SK-N-SH (cell line): Measurements from ENCODE around the gene ZNF277. TPM values are rescaled to one million over a fixed set of nuclear protein-coding genes. Genes with fewer than 3 reads are reported as not detected.

ENCODE experiments used
- CTCF ChIA-PET: fragments of 300-600, 350-600 bp; formaldehyde crosslinking; extraction: SDS; loops from one replicate; lab custom pipeline; 2021; lab: Yijun Ruan, JAX
- POLR2A ChIA-PET: fragments of 350-600 bp; sonication (Branson Sonifier 250); formaldehyde crosslinking; extraction: SDS; loops from one replicate; lab custom pipeline; 2020; ENCODE audit warnings: antibody characterized with exemption, inconsistent platforms; lab: Yijun Ruan, JAX
- DNase-seq: peaks from one replicate; pipeline ENCODE4 v3.0.0; 2012
- H2AFZ ChIP-seq: fragments of 200-600 bp; sonication (generic); 2 replicates; pipeline ENCODE4 v1.8.1; 2016; ENCODE audit warnings: antibody characterized with exemption, mild to moderate bottlenecking, low read depth
- H3F3A ChIP-seq: fragments of 200-600 bp; sonication (generic); replicated peaks from 2 replicates; pipeline ENCODE3; 2016; ENCODE audit warnings: antibody characterized with exemption, mild to moderate bottlenecking; ENCODE audit not compliant: insufficient read depth
- H3K27ac ChIP-seq, 2 experiments: fragments of 200-500 bp in 1 of 2; fragments of 200-600 bp in 1 of 2; sonication (Bioruptor generic) in 1 of 2; sonication (generic), shearing (Covaris generic) in 1 of 2; 2 replicates each; pipeline versions ENCODE4 v1.5.1 to v1.6.1; 2014 to 2016; ENCODE audit warnings: low read depth in 2 of 2, inconsistent platforms in 1 of 2, low read length in 1 of 2, mild to moderate bottlenecking in 1 of 2, mixed read lengths in 1 of 2
- H3K27me3 ChIP-seq: fragments of 200-600 bp; sonication (generic), shearing (Covaris generic); 2 replicates; pipeline ENCODE4 v1.6.1; 2016; ENCODE audit warnings: mixed run types; ENCODE audit not compliant: insufficient read depth
- H3K36me3 ChIP-seq, 2 experiments: fragments of 200-500 bp in 1 of 2; fragments of 200-600 bp in 1 of 2; sonication (Bioruptor generic) in 1 of 2; sonication (generic) in 1 of 2; replicated peaks in 1 of 2; 2 replicates each; pipeline versions ENCODE3 to v1.5.1; 2014 to 2016; ENCODE audit warnings: low read length in 1 of 2, mild to moderate bottlenecking in 1 of 2; ENCODE audit not compliant: insufficient read depth in 2 of 2, control insufficient read depth in 1 of 2
- H3K4me1 ChIP-seq, 2 experiments: fragments of 200-500 bp in 1 of 2; fragments of 200-600 bp in 1 of 2; sonication (Bioruptor generic) in 1 of 2; sonication (generic), shearing (Covaris generic) in 1 of 2; 2 replicates each; pipeline versions ENCODE4 v1.5.1 to v1.6.1; 2014 to 2016; ENCODE audit warnings: low read depth in 1 of 2, low read length in 1 of 2, mixed run types in 1 of 2; ENCODE audit not compliant: insufficient read depth in 2 of 2, control insufficient read depth in 1 of 2
- H3K4me2 ChIP-seq: fragments of 200-600 bp; sonication (generic), shearing (Covaris generic); 2 replicates; pipeline ENCODE4 v1.6.1; 2017; ENCODE audit warnings: mixed run types
- H3K4me3 ChIP-seq, 2 experiments: fragments of 200-500 bp in 1 of 2; fragments of 200-600 bp in 1 of 2; sonication (Bioruptor generic) in 1 of 2; sonication (generic), shearing (Covaris generic) in 1 of 2; 2 replicates each; pipeline versions ENCODE4 v1.5.1 to v1.8.1; 2014 to 2016; ENCODE audit warnings: low read depth in 2 of 2, inconsistent platforms in 1 of 2, low read length in 1 of 2, mild to moderate bottlenecking in 1 of 2, mixed read lengths in 1 of 2, moderate library complexity in 1 of 2
- H3K79me2 ChIP-seq: fragments of 200-600 bp; sonication (generic); 2 replicates; pipeline ENCODE4 v1.8.1; 2017; ENCODE audit warnings: mild to moderate bottlenecking; ENCODE audit not compliant: insufficient read depth
- H3K9ac ChIP-seq: fragments of 200-600 bp; sonication (generic); 2 replicates; pipeline ENCODE4 v1.6.1; 2017; ENCODE audit warnings: mixed run types
- H3K9me2 ChIP-seq: fragments of 200-600 bp; sonication (generic); 2 replicates; pipeline ENCODE4 v1.6.1; 2017; ENCODE audit warnings: mixed run types
- H3K9me3 ChIP-seq: fragments of 200-600 bp; sonication (generic); 2 replicates; pipeline ENCODE4 v1.6.1; 2017; ENCODE audit warnings: mixed run types, mild to moderate bottlenecking, moderate library complexity
- H4K20me1 ChIP-seq: fragments of 200-600 bp; sonication (generic); 2 replicates; pipeline ENCODE4 v1.6.1; 2017; ENCODE audit warnings: mild to moderate bottlenecking, mixed run types; ENCODE audit not compliant: insufficient read depth
- CHD2 ChIP-seq: fragments of 150-350 bp; IDR thresholded peaks from 2 replicates; pipeline ENCODE4 v1.6.1; 2018; ENCODE audit warnings: low read length; ENCODE audit not compliant: partially characterized antibody
- EP300 ChIP-seq, 2 experiments: IDR thresholded peaks; 2 replicates each; pipeline versions ENCODE4 v1.4.0 to v1.6.1; 2012; ENCODE audit warnings: borderline replicate concordance in 1 of 2, low read depth in 1 of 2, low read length in 1 of 2
- FOSL2 ChIP-seq: IDR thresholded peaks from 2 replicates; pipeline ENCODE4 v1.4.0; 2012; ENCODE audit warnings: low read depth, mild to moderate bottlenecking, moderate library complexity, borderline replicate concordance
- FOXJ3 ChIP-seq: sonication (generic); formaldehyde crosslinking; IDR thresholded peaks from 2 replicates; pipeline ENCODE4 v1.5.1; 2020; ENCODE audit warnings: mild to moderate bottlenecking, missing genetic modification reagents
- GATA2 ChIP-seq: sonication (generic); formaldehyde crosslinking; IDR thresholded peaks from 2 replicates; pipeline ENCODE4 v1.5.0; 2020; ENCODE audit warnings: mild to moderate bottlenecking, missing genetic modification reagents
- JUND ChIP-seq: IDR thresholded peaks from 2 replicates; pipeline ENCODE4 v1.4.0; 2012
- MEF2A ChIP-seq: IDR thresholded peaks from 2 replicates; pipeline ENCODE4 v1.4.0; 2012; ENCODE audit warnings: low read depth, borderline replicate concordance
- NRF1 ChIP-seq: IDR thresholded peaks from 2 replicates; pipeline ENCODE4 v1.6.1; 2012; ENCODE audit warnings: low read depth, mild to moderate bottlenecking, low read length
- POLR2AphosphoS5 ChIP-seq: IDR thresholded peaks from 2 replicates; pipeline ENCODE4 v1.6.1; 2012; ENCODE audit warnings: low read depth, low read length
- RAD21 ChIP-seq: IDR thresholded peaks from 2 replicates; pipeline ENCODE4 v1.6.1; 2012; ENCODE audit warnings: mild to moderate bottlenecking, low read length
- RCOR1 ChIP-seq: fragments of 150-350 bp; IDR thresholded peaks from 2 replicates; pipeline ENCODE4 v1.6.1; 2017; ENCODE audit warnings: antibody characterized with exemption, low read length
- RFX5 ChIP-seq: IDR thresholded peaks from 2 replicates; pipeline ENCODE4 v1.6.1; 2012; ENCODE audit warnings: mild to moderate bottlenecking, improper control_type of control experiment, low read length
- SIN3A ChIP-seq: IDR thresholded peaks from 2 replicates; pipeline ENCODE4 v1.6.1; 2012; ENCODE audit warnings: low read depth, mild to moderate bottlenecking, low read length, moderate library complexity, borderline replicate concordance
- SMC3 ChIP-seq: IDR thresholded peaks from 2 replicates; pipeline ENCODE4 v1.6.1; 2012; ENCODE audit warnings: low read depth, low read length, improper control_type of control experiment
- USF1 ChIP-seq: IDR thresholded peaks from 2 replicates; pipeline ENCODE4 v1.4.0; 2012; ENCODE audit warnings: low read depth, borderline replicate concordance
- WGBS: methylation state at CpG from one replicate; pipeline ENCODE4 v1.1.6; 2017; ENCODE audit warnings: low lambda C conversion rate; 5-methylcytosine and 5-hydroxymethylcytosine counted together
- polyA plus RNA-seq, 3 experiments: library from polyadenylated mRNA; depleted of rRNA; stranded (reverse); fragments of >200 nt; gene quantifications; 2 replicates each; pipeline ENCODE4 v1.2.3, GENCODE V29; 2012
- TF ChIP-seq, protein P1 (sequence below): IDR thresholded peaks from 2 replicates; pipeline ENCODE4 v1.6.1; 2012; ENCODE audit warnings: mild to moderate bottlenecking, low read depth, low read length, moderate library complexity
- TF ChIP-seq, protein P2 (sequence below): IDR thresholded peaks from 2 replicates; pipeline ENCODE4 v1.4.0; 2012; ENCODE audit warnings: low read depth, borderline replicate concordance
- TF ChIP-seq, protein P3 (sequence below): fragments of 150-350 bp; IDR thresholded peaks from 2 replicates; pipeline ENCODE4 v1.6.1; 2017; ENCODE audit warnings: antibody characterized with exemption, low read length, low read depth, borderline replicate concordance

ZNF277 gene
- polyA plus RNA-seq, 1 of the 3 experiments (the other 2 are of a cell fraction), result 11.5 TPM

DNA sequence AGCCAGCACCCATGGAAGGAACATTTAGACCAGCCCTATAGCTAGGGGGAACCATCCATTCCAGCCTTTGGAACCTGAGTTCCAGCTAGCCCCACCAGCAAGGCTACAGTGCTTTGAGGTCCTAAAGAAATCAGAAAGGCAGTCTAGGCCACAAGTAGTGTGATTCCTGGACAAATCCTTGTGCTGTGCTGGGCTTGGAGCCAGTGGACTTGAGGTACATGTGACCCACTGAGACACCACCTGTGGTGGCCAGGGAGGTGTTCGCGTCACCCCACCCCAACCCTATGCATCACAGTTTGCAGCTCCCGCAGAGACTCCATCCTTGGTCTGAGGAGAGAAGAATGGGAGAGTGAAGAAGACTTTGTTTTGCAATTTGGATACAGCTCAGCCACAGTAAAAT lies 31.8 kb downstream of the ZNF277 start:
- POLR2A ChIA-PET, result no interaction called here
- H3K4me1 ChIP-seq, result no peaks in the 10 kb centered on the region
- H3K27ac ChIP-seq, result no peak overlapping the region
- no peaks in the 10 kb centered on the region for H3F3A ChIP-seq
- H3K9me3 ChIP-seq, result no peaks in the 10 kb centered on the region
- H3K79me2 ChIP-seq, result peaks cover 9% of the 10 kb centered on the region
- CTCF ChIA-PET, result no interaction called here
- H4K20me1 ChIP-seq, result no peaks in the 10 kb centered on the region
- H3K9me2 ChIP-seq, result no peaks in the 10 kb centered on the region
- no peak overlapping the region for H3K9ac ChIP-seq
- TF ChIP-seq USF1 (no peak), SMC3 (no peak), EP300 (IDR thresholded peaks at IDR 0.05; ENCODE audit: borderline replicate concordance in 1 of 2, low read depth in 1 of 2, low read length in 1 of 2) (no peak), GATA2 (CRISPR knock-in tag) (no peak), FOXJ3 (no peak), CHD2 (no peak), RAD21 (no peak), MEF2A (no peak), SIN3A (no peak), JUND (no peak), NRF1 (no peak), RFX5 (no peak), POLR2AphosphoS5 (no peak), RCOR1 (no peak), FOSL2 (no peak)
- TF ChIP-seq, protein P1, sequence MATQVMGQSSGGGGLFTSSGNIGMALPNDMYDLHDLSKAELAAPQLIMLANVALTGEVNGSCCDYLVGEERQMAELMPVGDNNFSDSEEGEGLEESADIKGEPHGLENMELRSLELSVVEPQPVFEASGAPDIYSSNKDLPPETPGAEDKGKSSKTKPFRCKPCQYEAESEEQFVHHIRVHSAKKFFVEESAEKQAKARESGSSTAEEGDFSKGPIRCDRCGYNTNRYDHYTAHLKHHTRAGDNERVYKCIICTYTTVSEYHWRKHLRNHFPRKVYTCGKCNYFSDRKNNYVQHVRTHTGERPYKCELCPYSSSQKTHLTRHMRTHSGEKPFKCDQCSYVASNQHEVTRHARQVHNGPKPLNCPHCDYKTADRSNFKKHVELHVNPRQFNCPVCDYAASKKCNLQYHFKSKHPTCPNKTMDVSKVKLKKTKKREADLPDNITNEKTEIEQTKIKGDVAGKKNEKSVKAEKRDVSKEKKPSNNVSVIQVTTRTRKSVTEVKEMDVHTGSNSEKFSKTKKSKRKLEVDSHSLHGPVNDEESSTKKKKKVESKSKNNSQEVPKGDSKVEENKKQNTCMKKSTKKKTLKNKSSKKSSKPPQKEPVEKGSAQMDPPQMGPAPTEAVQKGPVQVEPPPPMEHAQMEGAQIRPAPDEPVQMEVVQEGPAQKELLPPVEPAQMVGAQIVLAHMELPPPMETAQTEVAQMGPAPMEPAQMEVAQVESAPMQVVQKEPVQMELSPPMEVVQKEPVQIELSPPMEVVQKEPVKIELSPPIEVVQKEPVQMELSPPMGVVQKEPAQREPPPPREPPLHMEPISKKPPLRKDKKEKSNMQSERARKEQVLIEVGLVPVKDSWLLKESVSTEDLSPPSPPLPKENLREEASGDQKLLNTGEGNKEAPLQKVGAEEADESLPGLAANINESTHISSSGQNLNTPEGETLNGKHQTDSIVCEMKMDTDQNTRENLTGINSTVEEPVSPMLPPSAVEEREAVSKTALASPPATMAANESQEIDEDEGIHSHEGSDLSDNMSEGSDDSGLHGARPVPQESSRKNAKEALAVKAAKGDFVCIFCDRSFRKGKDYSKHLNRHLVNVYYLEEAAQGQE, result no peak
- TF ChIP-seq, protein P2, sequence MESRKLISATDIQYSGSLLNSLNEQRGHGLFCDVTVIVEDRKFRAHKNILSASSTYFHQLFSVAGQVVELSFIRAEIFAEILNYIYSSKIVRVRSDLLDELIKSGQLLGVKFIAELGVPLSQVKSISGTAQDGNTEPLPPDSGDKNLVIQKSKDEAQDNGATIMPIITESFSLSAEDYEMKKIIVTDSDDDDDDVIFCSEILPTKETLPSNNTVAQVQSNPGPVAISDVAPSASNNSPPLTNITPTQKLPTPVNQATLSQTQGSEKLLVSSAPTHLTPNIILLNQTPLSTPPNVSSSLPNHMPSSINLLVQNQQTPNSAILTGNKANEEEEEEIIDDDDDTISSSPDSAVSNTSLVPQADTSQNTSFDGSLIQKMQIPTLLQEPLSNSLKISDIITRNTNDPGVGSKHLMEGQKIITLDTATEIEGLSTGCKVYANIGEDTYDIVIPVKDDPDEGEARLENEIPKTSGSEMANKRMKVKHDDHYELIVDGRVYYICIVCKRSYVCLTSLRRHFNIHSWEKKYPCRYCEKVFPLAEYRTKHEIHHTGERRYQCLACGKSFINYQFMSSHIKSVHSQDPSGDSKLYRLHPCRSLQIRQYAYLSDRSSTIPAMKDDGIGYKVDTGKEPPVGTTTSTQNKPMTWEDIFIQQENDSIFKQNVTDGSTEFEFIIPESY, result no peak
- TF ChIP-seq, protein P3, sequence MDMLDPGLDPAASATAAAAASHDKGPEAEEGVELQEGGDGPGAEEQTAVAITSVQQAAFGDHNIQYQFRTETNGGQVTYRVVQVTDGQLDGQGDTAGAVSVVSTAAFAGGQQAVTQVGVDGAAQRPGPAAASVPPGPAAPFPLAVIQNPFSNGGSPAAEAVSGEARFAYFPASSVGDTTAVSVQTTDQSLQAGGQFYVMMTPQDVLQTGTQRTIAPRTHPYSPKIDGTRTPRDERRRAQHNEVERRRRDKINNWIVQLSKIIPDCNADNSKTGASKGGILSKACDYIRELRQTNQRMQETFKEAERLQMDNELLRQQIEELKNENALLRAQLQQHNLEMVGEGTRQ, result no peak
- TF ChIP-seq, all 33 proteins: peak for 0
- H2AFZ ChIP-seq, result no peak overlapping the region
- H3K4me2 ChIP-seq, result no peak overlapping the region
- DNase-seq, result no peak
- WGBS, result 89% methylated on average over 3 of the region's 3 CpGs
- peaks cover 0 to 5% of the 10 kb centered on the region in 2 experiments for H3K36me3 ChIP-seq
- no peak overlapping the region for H3K4me3 ChIP-seq
- H3K27me3 ChIP-seq, result no peaks in the 10 kb centered on the region
